Body of pancreas (tissue), 4 donors: Measurements from ENCODE around the gene DENND1A. TPM values are rescaled to one million over a fixed set of nuclear protein-coding genes. Genes with fewer than 3 reads are reported as not detected.

Source experiments
- ATAC-seq: fragments of 150-250 bp; one replicate; pipeline ENCODE4 v1.9.1; 2016
- DNase-seq, 4 donors: peaks; one replicate each; pipeline ENCODE4 v3.0.0-alpha.2; 2019
- H3K27ac ChIP-seq, 4 donors: fragments of 200-600 bp; sonication (generic); 1 replicate in 3 of 4; 2 replicates in 1 of 4; pipeline versions ENCODE4 v1.5.1 to v1.6.1; 2016 to 2019; ENCODE audit warnings: mild to moderate bottlenecking in 1 of 4, mixed read lengths in 1 of 4, moderate library complexity in 1 of 4
- H3K27me3 ChIP-seq, 2 donors: fragments of 200-600 bp; sonication (generic); one replicate each; pipeline ENCODE4 v1.6.0; 2016; ENCODE audit warnings: mild to moderate bottlenecking in 1 of 2
- H3K36me3 ChIP-seq, 2 donors: fragments of 200-600 bp; sonication (generic); replicated peaks in 1 of 2; 2 replicates each; pipeline ENCODE4 v1.5.1; 2016; ENCODE audit warnings: low read depth in 2 of 2; ENCODE audit not compliant: insufficient read depth in 1 of 2
- H3K4me1 ChIP-seq: fragments of 200-600 bp; sonication (generic); one replicate; pipeline ENCODE4 v1.6.0; 2016
- H3K4me3 ChIP-seq, 2 donors: fragments of 200-600 bp; sonication (generic); 1 replicate in 1 of 2; 2 replicates in 1 of 2; pipeline ENCODE4 v1.5.1; 2016 to 2019
- H3K9me3 ChIP-seq, 3 donors: fragments of 200-600 bp; sonication (generic); 1 replicate in 2 of 3; 2 replicates in 1 of 3; pipeline ENCODE4 v1.5.1; 2016
- POLR2A ChIP-seq, 3 donors: fragments of 450-650 bp; IDR thresholded peaks; one replicate each; pipeline ENCODE4 v1.6.1; 2016; ENCODE audit warnings: antibody characterized with exemption in 3 of 3, mild to moderate bottlenecking in 2 of 3
- WGBS, 2 donors: methylation state at CpG; one replicate each; pipeline ENCODE4 v1.1.5; 2017; 5-methylcytosine and 5-hydroxymethylcytosine counted together
- intact Hi-C: fragments of 100-400 bp; cut with DNase I; formaldehyde crosslinking; loops from one replicate; pipeline ENCODE4 v1.15.1; 2023
- total RNA-seq, 2 donors: library from RNA; depleted of rRNA; stranded (reverse); fragments of >200 nt; gene quantifications; one replicate each; pipeline ENCODE4 v1.1.0, GENCODE V29; 2016
- TF ChIP-seq, protein P1 (sequence below), 7 experiments: fragments of 450-650 bp in 4 of 7; fragments of 200-600 bp in 3 of 7; sonication (generic) in 3 of 7; IDR thresholded peaks; one replicate each; pipeline ENCODE4 v1.5.1; 2016 to 2019; ENCODE audit warnings: antibody characterized with exemption in 7 of 7

DENND1A gene
- total RNA-seq, 2 donors from 2014 or later: 7.6 to 8.6 TPM

DNA sequence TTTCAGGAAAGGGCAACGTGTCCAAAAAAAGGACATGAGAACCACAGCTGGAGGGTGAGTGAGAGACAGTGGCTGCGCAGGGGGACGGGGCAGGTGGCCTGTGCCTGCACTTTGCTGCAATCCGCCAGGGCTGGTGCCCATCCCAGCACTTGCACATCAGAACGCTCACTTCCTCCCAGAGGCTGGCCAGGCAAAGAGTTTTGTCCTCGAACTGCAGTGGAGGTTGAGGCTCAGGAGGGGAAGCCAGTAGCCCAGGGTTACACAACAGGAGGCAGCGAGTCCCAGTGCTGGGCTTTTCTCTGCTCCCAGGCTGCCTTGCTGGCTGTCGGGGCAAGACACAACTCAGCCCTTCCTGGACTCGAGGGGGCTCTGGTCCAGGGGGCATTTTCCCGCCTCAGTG is 540.9 kb downstream of the DENND1A start:
- Histone ChIP-seq H3K4me3 (no peak overlapping the region), H3K4me1 (no peaks in the 10 kb centered on the region), H3K27me3 (no peaks in the 10 kb centered on the region), H3K9me3 (no peaks in the 10 kb centered on the region), H3K27ac (no peak overlapping the region), H3K36me3 (no peaks in the 10 kb centered on the region)
- intact Hi-C loops: no loop called here
- 79 to 88% methylated on average over 7 to 10 of the region's 10 CpGs for WGBS, 2 donors
- DNase-seq (no peak), ATAC-seq (no peak)
- no peak for TF ChIP-seq POLR2A (IDR thresholded peaks at IDR 0.05)
- TF ChIP-seq, protein P1, sequence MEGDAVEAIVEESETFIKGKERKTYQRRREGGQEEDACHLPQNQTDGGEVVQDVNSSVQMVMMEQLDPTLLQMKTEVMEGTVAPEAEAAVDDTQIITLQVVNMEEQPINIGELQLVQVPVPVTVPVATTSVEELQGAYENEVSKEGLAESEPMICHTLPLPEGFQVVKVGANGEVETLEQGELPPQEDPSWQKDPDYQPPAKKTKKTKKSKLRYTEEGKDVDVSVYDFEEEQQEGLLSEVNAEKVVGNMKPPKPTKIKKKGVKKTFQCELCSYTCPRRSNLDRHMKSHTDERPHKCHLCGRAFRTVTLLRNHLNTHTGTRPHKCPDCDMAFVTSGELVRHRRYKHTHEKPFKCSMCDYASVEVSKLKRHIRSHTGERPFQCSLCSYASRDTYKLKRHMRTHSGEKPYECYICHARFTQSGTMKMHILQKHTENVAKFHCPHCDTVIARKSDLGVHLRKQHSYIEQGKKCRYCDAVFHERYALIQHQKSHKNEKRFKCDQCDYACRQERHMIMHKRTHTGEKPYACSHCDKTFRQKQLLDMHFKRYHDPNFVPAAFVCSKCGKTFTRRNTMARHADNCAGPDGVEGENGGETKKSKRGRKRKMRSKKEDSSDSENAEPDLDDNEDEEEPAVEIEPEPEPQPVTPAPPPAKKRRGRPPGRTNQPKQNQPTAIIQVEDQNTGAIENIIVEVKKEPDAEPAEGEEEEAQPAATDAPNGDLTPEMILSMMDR (IDR thresholded peaks at IDR 0.05): no peak

DNA sequence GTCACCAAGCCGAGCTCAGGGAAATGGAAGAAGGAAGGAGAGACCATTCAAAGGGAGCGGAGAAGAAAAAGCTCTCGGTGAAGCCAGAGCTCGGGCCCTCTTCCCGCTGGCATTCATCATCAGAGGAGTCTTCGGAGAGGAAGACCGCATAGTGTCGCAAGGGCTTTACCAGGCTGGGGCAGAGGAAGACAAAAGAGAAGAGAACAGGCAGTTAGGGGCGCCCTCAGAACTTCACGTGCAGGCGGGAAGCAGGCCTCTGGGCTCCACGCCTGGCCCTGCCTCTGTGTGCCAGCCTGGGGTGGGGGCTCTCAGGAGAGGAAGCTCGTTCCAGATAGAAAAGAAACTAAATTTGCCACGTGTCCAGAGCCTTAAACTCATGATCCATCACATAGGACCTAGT is 542.2 kb downstream of the DENND1A start:
- Histone ChIP-seq H3K9me3 (no peaks in the 10 kb centered on the region), H3K4me3 (no peak overlapping the region), H3K27ac (no peak overlapping the region), H3K36me3 (no peaks in the 10 kb centered on the region), H3K27me3 (no peaks in the 10 kb centered on the region), H3K4me1 (no peaks in the 10 kb centered on the region)
- 75 to 85% methylated on average over 13 to 14 of the region's 14 CpGs for WGBS, 2 donors
- TF ChIP-seq, protein P1 (IDR thresholded peaks at IDR 0.05): no peak
- TF ChIP-seq POLR2A (IDR thresholded peaks at IDR 0.05): no peak
- no peak for DNase-seq
- intact Hi-C loops: no loop called here
- no peak for ATAC-seq

DNA sequence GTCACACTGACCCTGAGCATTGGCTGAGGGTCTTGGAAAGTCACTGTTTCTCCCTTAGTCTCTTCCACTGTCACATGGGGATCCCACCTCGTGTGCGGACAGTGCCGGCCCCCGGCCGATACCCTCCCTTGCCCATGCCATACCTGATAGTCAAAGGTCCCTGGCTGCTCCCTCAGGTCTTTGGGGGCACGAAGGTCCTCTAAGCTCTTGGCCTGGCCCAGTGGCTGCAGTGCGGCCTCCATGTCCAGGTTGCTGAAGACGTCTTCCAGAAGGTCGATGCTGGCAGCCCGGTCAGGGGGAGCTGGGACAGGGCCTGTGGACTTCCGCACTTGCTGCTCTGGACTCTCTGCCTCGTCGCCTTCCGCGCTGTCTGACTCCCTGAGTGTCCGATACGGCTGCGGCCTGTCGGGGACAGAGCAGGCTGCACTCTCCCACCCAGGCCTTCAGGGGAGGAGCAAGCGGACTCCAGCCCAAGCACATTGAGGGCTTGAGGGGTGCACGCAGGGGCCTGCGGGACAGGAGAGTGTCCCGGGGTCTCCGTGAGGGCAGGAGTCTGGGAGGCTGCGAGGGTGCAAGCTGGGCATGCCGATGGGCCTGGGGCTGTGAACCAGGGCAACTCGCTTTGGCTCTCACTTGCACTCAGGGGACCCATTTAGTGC is 546.3 kb downstream of the DENND1A start:
- no peak overlapping the region for H3K27ac ChIP-seq
- WGBS, 2 donors: 87 to 92% methylated on average over 17 to 27 of the region's 27 CpGs
- H3K4me3 ChIP-seq: no peak overlapping the region
- intact Hi-C loops: no loop called here
- H3K9me3 ChIP-seq: no peaks in the 10 kb centered on the region
- H3K27me3 ChIP-seq: no peaks in the 10 kb centered on the region
- no peaks in the 10 kb centered on the region for H3K36me3 ChIP-seq
- no peak for TF ChIP-seq POLR2A (IDR thresholded peaks at IDR 0.05)
- TF ChIP-seq, protein P1 (IDR thresholded peaks at IDR 0.05): no peak
- no peaks in the 10 kb centered on the region for H3K4me1 ChIP-seq
- DNase-seq (no peak), ATAC-seq (no peak)

DNA sequence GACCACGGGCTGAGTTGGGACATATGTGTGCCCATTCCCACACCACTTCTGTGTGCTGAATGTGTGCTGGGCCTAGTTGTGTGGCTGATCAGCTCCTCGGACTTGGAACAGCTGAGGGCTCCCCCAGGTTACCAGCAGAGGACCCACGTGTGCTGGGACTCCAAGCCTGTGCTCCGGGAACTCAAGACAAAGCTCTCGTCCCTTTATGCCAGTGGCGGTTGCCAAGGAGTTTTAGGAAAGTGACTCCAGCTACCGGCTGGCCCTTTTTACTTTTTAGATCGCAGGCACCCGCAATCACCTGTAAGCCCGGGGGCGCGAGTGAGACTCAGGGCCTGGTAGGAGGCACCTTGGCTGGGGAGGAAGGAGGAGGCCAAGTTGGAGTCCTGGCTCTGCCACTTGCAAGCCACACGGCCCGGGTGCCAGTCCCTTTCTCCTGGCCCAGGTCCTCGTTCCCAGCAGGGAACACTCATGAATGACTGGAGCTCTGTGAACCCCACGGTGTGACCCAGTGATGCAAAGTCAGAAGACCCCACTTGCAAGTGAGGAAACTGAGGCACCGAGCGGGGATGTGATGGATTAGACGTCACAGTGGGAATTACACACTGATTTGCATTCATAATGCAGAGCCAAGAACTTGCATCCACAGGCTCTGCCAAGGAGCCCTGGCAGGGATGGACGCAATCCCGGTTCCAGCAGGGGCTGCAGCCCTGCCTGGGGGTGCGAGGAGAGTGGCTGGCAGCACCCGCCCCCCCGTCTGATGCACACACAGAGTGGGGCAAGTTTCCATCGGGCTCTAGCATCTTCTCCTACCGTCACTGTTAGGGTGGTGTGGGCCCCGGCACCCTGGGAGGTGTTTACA is 547.0 kb downstream of the DENND1A start:
- ATAC-seq: no peak
- no peaks in the 10 kb centered on the region for H3K4me1 ChIP-seq
- no peaks in the 10 kb centered on the region for H3K36me3 ChIP-seq
- H3K27ac ChIP-seq: no peak overlapping the region
- intact Hi-C loops: no loop called here
- no peaks in the 10 kb centered on the region for H3K9me3 ChIP-seq
- DNase-seq: no peak
- no peak for TF ChIP-seq POLR2A (IDR thresholded peaks at IDR 0.05)
- TF ChIP-seq, protein P1 (IDR thresholded peaks at IDR 0.05): no peak
- 90% methylated on average over 23 to 27 of the region's 27 CpGs for WGBS, 2 donors
- no peaks in the 10 kb centered on the region for H3K27me3 ChIP-seq
- H3K4me3 ChIP-seq: no peak overlapping the region
